NCI-H1417 (cell line): ENCODE results near the gene BRSK1.
A peak's percentile ranks its signal among the peaks of the same experiment; 100 is the strongest.

ENCODE experiments used
- DNase-seq, 3 experiments: peaks; one replicate each; lab custom pipeline; 2025; lab: John Stamatoyannopoulos, UW

The BRSK1 gene

GRCh38 chr19:55253842-55254624 is 29.8 kb upstream of the BRSK1 start:
- DNase-seq: peak in 2 of 3 experiments; percentile 76 to 85

DNA sequence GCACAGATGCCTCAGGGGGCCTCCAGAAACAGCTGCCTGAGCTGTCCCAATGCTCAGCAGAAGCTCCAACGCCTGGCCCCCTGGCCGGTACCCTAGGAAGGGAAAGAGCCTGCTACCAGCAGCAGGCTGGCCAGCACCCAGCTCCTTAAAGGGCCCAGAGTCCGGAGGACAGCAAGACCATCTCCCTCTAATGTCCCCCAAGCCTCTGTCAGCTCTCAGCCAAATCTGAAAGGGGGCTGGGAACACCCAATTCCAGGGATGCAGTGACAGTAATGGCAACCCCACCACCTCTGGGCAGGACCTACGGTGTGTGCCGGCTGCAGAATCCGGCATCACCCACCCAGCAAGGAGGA is 29.2 kb upstream of the BRSK1 start:
- DNase-seq: no peak

DNA sequence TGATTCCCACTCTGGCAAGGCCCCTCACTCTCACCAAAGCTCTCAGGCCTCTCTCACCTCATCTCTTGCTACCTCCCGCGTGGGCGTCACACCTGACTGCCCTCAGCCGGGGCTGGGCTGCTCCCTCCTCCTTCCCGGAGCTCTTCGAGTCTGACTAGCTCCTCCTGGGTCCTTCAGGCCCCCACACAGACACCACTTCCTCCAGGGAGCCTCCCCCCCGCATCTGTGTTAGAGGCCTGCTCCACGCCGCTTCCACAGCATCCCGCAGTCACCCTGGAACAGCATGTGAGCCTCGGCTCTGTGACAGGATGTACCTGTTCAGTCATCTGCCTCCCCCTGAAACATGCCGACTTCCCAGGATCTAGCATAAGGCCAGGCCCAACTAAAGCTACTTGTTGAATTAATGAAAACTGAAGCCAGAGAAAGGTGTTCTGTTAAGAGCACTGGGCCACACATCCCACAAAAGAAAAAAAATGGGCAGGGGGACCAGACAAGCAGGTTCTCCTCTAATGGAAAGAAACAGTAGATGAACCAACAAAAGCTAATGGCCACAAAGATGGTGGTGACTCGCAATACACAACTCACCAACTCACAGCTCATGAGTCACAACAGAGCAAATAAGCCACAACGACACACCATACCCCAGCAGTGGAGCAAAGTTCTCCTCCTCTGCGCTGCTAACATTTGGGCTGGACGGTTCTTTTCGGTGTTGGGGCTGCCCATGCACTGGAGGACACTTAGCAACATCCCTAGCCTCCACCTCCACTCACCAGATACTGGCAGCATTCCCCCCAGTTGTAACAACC is 28.0 kb upstream of the BRSK1 start:
- DNase-seq: peak in 1 of 3 experiments; percentile 8

DNA sequence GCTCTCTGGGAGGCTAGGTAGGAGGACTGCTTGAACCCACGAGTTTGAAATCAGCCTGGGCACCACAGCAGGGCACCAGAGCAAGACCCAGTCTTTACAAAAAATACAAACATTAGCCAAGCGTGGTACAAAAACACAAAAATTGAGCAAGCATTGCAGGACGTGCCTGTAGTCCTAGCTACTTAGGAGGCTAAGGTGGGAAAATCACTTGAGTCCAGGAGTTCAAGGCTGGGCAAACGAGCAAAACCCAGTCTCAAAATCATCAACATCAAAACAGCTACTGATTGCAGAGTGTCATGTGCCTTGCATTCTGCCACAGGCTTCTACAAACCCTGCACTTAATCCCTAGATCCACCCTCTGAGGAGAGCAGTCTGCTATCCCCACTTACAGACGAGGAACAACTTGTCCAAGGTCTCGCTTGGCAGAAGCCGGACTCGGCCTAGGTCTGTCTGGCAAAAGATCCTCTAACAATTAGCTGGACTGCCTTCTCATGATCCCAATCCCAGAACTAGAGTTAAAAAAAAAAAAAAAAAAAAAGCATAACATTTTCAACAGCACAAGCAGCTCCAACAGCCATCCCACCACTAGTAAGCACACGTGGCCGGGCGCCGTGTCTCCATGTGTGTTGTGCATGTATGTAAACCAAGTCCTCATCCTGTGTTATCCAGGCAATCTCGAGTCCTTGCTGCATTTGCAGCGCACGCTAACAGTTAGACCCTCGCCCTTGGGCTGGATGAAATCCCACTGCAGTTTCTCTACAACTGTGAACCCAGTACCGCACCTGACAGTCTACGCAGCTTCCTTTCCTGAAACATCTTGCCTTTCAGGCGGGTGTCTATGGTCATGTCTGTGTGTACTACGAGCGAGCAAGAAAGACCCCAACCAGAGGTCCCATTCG is 27.0 kb upstream of the BRSK1 start:
- no peak for DNase-seq

DNA sequence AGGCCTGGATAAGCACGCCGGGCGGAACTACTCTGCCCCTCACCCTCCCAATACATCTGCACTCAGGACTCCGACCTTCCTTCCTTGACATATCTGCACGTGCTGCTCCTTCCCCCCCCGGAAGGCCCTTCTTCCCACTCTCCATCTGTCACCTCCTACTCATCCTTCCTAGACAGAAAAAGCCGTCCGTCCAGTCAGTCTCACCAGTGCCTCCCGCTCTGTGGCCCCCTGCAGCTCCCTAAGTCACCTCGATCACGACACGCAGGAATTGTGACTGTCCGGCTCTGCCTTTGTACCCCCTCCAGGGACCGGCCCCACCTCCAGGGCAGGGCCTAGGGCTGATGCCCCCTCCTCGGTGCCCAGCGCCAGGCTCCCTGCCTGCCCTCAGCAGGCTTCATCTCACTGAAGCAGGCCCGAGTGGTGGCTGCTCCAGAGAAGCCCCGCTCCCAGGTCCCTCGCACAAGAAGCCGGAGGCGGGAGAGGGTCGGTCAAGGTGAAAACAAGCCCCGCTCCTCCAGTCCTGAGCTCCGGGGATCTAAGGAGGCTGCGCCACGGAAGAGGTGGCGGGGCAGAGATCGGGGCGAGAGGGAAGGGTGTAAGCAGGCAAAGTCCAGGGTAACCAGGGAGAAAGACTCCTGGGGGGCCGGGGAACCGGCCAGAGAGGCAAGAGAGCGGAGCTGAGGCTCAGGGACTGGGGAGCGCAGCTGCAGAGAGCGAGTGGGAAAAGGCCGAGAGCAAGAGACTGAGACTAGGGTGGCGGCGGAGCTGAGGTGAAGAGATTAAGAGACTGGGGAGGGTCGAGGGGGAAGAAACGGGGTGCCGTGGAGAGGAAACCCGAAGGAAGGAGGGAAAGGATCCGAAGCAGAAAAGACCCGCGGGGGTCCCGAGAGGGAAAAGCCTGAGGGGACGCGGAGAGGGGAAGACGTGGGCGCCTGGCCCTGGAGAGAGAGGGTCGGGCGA is 26.1 kb upstream of the BRSK1 start:
- peak in 2 of 3 experiments; percentile 45 to 51 for DNase-seq

DNA sequence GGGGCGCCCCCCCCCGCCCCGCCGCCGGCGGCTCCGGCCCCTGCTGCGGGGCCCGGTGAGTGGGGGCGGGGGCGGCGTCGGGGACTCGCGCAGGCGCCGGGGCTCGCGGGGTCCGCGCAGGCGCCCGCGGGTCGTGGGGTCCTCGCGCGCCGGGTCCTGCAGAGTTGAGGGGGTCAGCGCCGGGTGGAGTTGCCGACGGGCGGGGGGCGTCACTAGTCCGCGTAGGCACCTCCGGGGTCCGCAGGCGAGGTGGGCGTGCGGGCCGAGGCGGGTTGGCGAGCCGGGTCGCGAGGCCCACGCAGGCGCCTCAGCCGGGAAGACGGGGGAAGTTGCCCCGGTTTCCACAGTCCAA is 25.3 kb upstream of the BRSK1 start:
- DNase-seq: peak in 1 of 3 experiments; percentile 56

DNA sequence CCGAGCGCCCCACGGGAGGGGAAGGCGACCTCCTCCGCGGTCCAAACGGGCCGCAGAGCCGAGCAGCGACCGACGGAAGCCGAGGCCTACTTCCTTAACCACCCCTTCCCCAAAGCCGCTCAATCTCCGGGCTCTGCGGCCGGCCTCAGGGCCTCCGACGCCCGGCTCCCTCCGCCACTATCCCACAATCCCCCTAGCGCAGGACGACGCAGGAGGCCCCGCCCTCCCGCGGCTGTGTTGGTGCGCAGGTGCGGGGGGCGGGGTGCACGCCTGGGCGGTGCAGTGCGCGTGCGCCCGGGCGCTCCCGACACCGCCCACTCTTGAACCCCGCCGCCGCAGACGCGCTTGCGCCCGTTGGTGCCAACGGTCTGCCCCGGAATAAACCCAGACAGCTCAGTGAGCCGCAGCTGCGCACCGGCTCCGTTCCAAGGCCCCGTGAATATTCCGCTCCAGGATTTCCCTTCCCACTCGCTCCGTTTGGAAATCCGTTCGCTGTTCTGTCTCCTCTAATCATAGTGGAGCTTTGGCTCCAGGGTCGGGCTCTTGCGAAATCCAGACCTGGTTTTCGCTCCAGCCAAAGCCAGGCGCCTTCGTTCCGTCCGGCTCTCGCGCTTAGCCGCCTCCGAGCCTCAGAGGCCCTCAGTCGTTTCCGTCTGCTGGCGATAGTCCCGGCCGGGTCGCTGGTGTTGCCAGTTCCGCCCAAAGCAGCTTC is 24.8 kb upstream of the BRSK1 start, which contains the start of gene PPP6R1:
Gene PPP6R1 (minus strand): TSS at position 190 of the 712 bp plus-strand sequence. CDS start 11,914 bp downstream, outside the sequence.
- DNase-seq: peak; percentile 99 to 100 (median 100)

GRCh38 chr19:55259540-55260210 is 24.1 kb upstream of the BRSK1 start:
- DNase-seq: peak in 1 of 3 experiments; percentile 67

- DNase-seq: no peak
Measured at GRCh38 chr19:55261671-55262126, 22.1 kb upstream of the BRSK1 start.

DNA sequence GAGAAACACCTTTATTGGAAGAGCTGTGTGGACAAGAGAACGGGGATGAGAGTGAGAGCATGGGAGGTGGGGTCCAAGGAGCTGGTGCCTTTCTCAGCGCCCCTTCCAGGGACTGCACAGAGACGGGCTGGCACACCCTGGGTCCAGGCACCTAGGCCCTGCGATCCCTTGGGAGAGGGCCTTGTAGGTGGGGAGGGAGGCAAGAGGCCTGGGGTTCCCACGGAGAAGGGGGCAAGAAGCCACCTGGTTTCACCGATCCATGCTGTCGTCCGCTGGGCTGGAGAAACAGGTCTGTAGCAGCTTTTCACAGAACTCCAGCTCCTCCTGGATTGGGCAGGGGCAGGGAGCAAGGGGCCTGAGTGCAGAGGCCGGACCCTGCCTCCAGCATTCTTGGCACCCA is 21.4 kb upstream of the BRSK1 start:
- DNase-seq: no peak

DNA sequence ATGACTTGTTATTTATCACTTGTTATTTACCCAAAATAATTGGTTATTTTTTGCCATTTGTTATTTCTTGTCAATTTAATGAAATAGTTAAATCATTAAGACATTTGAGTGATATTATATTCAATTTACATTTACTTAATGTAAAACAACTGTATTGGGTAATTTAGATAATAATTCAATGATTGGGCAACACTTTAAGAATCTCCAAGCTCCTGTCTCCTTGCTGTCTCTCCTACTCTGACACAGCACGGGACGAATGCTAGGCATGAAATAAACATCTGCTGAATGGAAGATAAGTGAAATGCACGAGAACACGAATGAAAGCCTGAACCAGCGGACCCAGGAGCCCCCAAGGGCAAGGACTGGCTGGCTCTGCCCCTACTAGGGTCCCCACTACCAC is 19.3 kb upstream of the BRSK1 start:
- no peak for DNase-seq

- no peak for DNase-seq
Measured at GRCh38 chr19:55265173-55265572, 18.6 kb upstream of the BRSK1 start.

GRCh38 chr19:55265723-55266386 is 17.9 kb upstream of the BRSK1 start:
- DNase-seq: no peak

DNA sequence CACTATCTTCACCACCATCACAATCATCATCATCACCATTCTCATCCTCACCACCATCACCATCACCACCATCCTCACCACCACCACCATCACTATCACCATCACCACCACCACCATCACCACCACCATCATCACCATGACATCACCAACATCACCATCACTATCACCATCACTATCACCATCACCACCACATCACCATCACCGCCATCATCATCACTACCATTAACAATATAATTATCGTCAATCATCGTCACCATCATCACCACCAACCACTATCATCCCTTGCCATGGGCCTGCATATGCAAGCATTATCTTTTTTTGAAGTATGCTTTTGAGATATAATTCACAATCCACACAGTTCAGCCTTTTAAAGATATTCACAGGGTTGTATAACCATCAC is 17.4 kb upstream of the BRSK1 start:
- DNase-seq: no peak

- DNase-seq: no peak
Measured at GRCh38 chr19:55266840-55267239, 17.0 kb upstream of the BRSK1 start.

DNA sequence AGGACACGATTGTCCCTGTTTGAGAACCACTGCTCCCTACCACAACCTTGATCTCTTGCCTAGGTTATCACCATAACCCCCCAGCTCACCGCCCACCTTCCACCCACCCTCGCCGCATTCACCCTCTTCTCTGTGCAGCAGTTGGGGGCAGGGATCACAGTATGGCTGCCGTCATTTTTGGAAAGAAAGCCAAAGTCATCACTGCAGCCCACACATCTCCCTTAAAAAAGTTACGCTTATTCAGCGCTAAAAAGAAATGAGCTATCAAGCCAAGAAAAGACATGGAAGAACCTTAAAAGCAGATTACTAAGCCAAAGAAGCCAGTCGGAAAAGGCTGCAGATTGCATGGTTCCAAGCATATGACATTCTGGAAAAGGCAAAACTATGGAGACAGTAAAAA is 14.5 kb upstream of the BRSK1 start:
- DNase-seq: no peak

DNA sequence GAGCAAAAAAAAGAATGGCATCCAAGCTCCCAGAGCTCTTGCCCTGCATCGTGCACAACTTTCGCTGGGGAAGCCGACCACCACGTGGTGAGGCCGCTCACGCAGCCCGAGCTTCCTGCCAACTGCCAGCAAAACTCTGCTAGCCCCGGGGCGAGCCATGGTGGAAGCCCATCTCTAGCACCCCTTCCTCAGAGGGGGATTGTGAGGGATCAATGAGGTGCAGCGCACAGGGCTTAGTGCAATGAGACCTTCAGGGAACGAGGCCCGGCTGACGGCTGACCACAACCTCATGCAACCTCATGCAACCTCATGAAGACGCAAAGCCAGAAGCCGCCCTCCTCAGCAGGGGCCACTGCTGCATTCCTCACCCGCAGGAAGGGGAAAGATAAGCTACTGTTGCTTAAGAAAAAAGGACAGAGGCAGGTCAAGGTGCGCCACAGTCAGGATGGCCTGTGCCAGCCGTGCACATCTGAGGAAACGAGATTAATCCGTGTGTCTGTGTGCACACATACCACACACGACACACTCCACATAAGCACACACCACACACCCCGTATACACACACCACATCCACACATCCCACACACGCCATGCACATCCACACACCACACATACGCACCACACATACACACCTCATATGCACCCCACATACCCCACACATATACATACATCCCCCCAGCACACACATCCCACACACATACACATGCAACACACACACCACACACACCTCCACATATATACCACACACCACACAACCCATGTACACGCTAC is 13.4 kb upstream of the BRSK1 start:
- DNase-seq: no peak

DNA sequence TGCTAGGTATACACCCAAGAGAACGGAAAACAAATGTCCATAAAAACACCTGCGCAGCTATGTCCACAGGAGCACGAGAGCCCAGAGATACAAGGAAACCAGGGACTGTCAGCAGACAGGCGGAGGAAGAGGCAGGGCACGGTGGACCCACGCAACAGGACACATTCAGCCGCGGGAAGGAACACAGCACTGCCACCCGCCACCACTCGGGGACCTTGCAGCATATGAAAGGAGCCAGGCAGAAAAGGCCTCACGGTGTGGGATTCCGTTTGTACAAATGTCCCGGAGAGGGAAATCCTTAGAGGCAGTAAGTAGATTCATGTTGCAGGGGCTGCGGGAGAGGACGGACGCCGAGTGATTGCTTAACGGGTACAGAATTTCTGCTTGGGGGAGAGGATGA is 11.7 kb upstream of the BRSK1 start:
- no peak for DNase-seq
